WI38 (cell line): ENCODE measurements around the gene NRCAM.
"Not testable (repeated sequence)": the region's sequence is repeated elsewhere in the genome, so short reads cannot be mapped to it uniquely, and the experiment has no call there.

Source experiments
- H3K4me3 ChIP-seq: 2 replicates; pipeline ENCODE4 v1.5.1; 2011; ENCODE audit warnings: low read depth, mild to moderate bottlenecking, control low read depth, low read length
- TF ChIP-seq, protein P1 (sequence below): IDR thresholded peaks from 2 replicates; pipeline ENCODE4 v1.5.1; 2012; ENCODE audit warnings: low read depth, mild to moderate bottlenecking, control low read depth, low read length

NRCAM gene

DNA sequence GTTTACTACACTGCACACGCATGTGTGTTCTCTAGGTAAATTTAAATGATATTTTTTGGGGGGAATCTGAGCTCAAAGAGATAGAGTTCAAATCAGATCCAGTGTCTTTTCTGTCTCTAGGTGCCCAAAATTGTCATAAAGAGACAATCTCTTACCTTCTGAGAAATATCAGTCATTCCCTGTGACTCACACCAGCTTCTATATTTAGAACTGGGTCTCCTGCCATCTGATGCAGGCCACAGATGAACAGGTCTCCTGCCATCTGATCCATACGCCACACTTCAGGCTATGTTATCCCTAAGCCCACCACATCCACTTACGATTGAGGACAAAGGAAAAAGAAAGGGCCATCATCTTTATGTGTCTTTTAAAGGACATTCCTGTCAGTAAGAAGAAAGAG is 189.7 kb downstream of the NRCAM start:
- no peak overlapping the region for H3K4me3 ChIP-seq
- TF ChIP-seq, protein P1, sequence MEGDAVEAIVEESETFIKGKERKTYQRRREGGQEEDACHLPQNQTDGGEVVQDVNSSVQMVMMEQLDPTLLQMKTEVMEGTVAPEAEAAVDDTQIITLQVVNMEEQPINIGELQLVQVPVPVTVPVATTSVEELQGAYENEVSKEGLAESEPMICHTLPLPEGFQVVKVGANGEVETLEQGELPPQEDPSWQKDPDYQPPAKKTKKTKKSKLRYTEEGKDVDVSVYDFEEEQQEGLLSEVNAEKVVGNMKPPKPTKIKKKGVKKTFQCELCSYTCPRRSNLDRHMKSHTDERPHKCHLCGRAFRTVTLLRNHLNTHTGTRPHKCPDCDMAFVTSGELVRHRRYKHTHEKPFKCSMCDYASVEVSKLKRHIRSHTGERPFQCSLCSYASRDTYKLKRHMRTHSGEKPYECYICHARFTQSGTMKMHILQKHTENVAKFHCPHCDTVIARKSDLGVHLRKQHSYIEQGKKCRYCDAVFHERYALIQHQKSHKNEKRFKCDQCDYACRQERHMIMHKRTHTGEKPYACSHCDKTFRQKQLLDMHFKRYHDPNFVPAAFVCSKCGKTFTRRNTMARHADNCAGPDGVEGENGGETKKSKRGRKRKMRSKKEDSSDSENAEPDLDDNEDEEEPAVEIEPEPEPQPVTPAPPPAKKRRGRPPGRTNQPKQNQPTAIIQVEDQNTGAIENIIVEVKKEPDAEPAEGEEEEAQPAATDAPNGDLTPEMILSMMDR, result no peak

DNA sequence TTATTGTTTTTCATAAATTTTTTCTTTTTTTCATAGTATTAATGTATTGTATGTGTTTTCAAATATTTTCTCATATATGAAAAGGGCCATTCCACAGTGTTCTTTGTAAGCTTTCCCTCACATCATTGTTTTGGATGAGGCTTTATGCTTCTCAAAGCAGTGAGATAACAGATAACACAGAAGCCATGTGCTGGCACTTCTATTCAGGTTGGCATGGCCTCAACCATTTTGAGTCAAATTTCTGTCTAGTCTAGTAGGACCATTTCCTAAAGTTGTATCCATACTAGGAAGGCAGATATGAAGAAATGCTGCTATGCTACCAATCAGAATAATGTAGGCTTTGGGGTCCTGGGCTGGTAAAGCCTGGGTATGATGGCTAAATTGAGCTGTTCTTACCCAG is 190.2 kb downstream of the NRCAM start:
- TF ChIP-seq, protein P1, result no peak
- H3K4me3 ChIP-seq, result no peak overlapping the region

DNA sequence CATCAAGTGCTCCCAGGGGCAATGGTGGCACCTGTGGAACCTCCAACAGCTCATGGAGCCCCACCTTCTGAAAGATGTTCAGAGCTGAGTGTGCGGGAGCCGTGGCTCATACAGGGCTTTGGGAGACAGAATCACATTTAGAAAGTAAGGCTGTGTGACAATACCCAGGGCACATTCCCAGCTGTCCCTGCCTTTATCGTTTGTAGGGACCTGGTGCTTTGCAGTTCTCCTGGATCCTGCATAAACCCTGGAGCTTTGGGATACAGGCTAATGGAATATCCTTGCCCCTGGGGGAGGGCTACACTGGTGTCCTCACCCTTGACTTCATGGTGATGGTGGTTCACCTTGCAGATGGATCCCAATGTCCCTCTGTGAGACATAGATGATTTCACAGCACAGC is 191.2 kb downstream of the NRCAM start:
- H3K4me3 ChIP-seq, result no peak overlapping the region
- TF ChIP-seq, protein P1, result no peak

DNA sequence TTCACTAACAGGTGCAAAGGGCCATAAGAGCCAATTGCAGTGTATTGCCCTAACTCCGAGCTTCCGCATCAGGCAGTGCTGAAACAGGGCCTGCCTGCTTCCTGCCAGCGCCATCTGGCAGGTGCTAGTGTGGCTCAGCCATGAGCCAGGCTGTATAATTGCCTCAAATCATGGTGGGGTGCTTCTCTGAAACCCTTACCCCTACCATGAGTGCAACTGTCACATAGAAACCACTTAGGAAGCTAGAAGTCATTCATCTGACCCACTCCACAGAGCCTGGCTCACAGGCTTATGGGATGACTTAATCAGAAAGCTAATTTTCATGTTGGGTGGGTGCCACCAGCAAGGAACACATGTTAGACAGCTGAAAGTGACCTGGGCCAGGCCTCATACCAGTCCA is 192.8 kb downstream of the NRCAM start:
- TF ChIP-seq, protein P1, result no peak
- H3K4me3 ChIP-seq, result no peak overlapping the region

DNA sequence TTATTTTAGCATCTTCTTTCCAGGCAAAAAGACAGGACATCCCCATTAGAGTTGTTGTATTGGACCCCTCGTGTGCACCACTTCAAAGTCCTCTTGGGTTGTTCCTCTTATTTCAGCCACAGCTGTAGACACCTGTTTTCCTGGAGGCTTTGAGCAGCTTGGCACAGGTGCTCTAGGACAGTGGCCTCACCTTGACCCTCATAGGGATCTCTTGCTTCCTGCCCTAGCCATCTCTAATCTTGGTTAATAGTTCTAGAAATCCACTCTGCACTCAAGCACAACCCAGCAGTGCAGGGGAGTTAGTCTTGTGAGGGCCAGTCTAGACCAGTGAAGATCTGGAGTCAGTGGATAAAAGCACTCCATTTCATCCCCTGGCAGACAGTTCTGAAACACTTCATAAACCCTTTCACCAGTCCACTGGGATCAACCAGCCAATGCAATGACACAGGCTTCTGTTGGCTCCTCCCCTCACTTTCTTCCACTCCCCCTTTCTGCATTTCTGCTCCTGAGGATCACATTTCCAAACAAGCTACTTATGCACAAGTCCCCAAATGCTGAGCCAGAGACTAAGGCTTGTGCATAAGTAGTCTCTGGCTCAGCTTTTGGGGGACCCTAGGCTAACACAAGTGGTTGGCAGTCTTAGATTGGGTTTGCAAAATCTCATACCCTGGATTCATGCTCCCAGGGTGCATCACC is 194.5 kb downstream of the NRCAM start:
- TF ChIP-seq, protein P1, result no peak
- no peak overlapping the region for H3K4me3 ChIP-seq

DNA sequence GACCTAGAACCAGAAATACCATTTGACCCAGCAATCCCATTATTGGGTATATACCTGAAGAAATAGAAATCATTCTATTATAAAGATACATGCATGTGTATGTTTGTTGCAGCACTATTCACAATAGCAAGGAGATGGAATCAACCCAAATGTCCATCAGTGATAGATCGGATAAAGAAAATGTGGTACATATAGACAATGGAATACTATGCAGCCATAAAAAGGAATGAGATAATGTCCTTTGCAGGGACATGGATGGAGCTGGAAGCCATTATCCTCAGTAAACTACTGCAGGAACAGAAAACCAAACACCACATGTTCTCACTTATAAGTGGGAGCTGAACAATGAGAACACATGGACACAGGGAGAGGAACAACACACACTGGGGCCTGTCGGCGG is 196.8 kb downstream of the NRCAM start:
- not testable (repeated sequence) for H3K4me3 ChIP-seq

DNA sequence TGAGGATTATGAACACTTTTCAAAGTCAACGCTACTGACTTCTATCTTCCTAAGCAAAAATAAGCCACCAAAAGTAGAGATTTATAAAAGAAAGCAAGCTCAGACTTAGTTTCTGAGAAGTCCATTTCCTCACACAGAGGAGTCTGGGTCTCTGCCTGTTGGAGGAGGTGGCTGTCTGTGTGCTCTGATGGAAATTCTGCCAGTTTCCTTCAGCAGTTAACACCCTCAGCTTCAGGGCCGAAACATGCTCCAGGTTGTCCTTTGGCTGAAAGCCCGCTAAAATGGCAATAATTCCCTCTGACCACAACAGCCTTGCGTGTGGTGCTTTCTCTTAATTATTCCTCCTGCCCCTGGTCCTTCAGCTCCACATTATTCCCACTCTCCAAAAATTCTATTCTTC is 198.3 kb downstream of the NRCAM start:
- TF ChIP-seq, protein P1, result no peak
- H3K4me3 ChIP-seq, result no peak overlapping the region

DNA sequence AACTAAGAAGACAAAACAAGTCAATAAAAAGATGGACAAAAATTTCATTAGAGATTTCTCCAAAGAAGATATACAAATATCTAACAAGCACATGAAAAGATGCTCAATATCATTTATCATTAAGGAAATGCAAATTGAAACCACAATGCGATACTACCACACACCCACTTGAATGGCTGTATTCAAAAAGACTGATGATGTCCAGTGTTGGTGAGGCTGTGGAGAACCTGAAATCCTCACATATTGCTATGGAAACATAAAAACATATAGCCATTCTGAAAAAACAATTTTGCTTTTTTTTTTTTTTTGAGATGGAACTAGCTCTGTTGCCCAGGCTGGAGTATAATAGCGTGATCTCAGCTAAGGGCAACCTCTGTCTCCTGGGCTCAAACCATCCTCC is 202.0 kb downstream of the NRCAM start:
- H3K4me3 ChIP-seq, result no peak overlapping the region
- TF ChIP-seq, protein P1, result no peak
